ENCODE results near the gene TAF6L. TPM values are rescaled to one million over a fixed set of nuclear protein-coding genes. Genes with fewer than 3 reads are reported as not detected.

TAF6L gene
- total RNA-seq, 2 donors from 2014 or later, result 16.7 to 32.2 TPM

DNA sequence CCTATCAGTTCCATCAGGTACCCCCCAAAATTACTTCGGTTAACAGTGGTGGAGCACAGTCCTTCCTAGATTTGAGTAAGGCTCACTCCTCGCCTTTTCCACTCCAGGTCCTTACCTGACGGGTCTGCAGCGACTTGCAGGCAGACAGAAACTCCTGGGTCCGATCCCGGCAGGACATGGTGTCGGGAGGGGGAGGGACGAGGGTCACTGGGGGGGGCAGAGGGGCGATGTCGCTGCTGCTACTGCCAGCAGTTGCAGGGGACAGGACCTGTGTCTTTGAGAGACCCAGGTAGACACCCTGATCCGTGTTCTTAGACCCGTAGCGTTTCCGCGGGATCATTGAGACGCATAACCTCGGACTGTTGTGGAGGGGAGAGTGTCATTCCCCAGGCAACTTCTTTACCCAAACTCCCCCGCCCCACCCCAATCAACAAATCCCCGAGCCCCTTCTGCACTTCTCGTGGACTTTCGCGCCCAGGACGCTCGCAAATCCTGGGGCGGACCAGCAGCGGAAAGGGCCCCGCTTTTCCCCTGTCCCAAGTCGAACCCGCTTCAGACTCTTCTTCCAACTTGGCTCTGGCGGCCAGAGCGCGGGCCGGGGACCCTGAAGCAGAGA is 59.8 kb downstream of the TAF6L start:
- no peak for ATAC-seq

DNA sequence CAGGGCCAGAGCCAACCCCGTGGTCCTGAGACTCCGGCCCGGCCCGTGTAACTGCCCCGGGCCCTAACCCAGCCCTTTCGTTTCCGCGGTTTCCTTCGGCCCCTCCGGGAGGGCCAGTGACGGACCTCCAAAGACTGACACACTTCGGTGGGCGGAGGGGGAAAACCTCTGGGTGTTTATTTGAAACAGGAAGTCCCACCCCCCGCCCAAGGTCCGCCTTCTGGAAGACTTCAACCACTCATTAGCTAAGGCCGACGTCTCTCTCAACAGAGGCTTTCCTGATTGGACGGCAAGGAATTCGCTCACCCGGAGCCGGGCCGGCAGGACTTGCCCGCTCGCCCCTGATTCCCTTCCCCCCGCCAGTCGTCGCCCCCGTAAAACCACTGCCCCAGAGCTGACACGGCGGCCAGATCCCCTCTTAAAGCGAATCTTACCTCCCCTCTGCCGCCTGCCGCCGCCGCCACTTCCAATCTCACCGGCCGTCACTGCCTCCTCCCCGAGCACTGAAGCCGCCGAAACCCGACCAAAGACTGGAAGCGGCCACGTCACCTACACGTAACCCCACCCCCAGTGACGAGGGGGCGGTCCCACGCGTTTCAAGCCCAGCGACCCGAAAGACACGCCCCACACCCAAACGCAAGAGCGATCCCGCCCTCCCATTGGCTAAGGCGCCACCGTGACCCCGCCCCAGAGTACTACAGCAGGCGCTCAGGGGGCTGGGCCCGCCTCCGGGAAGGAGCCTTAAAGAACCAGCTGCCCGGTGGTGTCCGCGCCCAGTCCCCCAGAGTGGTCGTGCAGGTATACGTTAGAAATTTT is 60.5 kb downstream of the TAF6L start, which contains the start of gene STX5:
Gene STX5 (minus strand): TSS at position 532 of the 816 bp plus-strand sequence. CDS start 808 bp downstream, outside the sequence.
- peak; percentile 91 to 92 for ATAC-seq
- DNase-seq (ENCODE audit: low spot score in 2 of 2), result peak; percentile 99
- Mint-ChIP-seq H3K36me3 (peaks cover 4 to 11% of the 10 kb centered on the region in 2 donors), H3K9me3 (no peaks in the 10 kb centered on the region), H3K27ac (peak within 1 kb of the TSS; percentile 95 to 100)

More for the DNA sequence above, 59.8 kb downstream of the TAF6L start:
- DNase-seq (ENCODE audit: low spot score in 2 of 2), result no peak
- H3K9me3 Mint-ChIP-seq, result no peaks in the 10 kb centered on the region
- H3K27ac Mint-ChIP-seq, result peak overlapping the region; percentile 95 to 100
- H3K36me3 Mint-ChIP-seq, result peaks cover 4 to 11% of the 10 kb centered on the region in 2 donors

DNA sequence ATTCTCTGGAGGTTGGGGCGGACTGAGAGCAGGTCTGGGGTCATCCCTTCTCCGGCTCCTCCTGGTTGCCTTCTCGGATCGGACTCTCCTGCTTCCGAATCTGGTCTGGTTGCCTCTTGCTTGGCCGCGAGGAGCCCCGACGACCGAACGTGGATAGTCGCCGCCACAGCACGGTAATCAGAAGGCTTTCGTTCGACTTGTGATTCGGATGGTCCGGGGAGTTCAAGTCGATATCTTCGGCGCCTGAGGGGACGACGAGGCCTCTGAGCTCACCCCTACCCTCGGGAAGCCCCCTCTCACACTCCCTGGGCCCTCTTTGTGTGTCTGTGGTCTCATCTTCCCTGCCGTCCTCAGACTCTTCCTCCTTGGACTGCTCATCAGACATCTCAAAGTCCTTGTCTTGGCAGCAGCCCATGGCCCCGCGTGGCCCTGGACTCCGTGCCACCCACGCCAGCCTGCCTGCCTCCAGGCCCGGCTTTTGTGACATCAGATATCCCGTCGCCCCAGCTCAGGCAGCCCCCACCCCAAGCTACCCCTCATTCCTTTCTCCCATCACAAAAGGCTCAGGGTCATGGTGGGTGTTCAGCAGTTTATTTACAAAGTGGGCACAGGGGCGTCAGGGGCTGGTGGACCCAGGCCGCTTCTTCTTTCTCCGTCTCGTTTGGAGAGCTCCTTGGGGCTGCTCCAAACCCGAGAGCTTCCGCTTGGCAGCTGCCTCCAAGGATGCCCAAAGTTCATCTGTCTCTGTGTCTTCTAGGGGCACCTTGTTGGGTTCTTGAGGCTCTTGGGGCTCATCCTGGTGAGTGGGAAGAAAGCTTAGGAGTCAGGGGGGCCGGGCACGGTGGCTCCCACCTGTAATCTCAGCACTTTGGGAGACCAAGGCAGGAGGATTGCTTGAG is 61.4 kb downstream of the TAF6L start, which contains the start of gene TEX54:
Gene TEX54 (minus strand): TSS at position 506 of the 899 bp plus-strand sequence.
- DNase-seq (ENCODE audit: low spot score in 2 of 2), result peak in 1 of 2 donors; percentile 20
- Mint-ChIP-seq H3K9me3 (no peaks in the 10 kb centered on the region), H3K27ac (peak within 1 kb of the TSS; percentile 95 to 100), H3K36me3 (peaks cover 8 to 15% of the 10 kb centered on the region in 2 donors)
- peak; percentile 0 to 1 for ATAC-seq

DNA sequence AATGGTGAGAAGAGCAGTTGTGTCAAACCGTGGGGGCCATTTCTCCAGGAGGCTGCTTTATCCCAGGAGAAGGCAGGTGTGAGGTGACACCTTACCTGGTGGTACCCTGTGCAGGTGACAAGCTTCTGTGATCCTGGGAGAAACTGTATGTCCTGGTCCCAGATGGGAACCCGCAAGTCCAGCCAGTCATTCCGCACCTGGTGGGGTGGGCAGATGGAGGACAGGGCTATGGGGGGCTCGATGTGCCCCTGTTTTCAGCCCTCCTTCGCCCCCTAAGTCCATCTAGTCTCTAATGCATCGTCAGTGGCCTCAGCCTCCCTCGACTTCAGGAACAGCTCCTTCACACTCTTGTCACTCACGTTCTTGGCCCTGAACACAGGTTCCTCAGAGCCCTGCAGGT is 64.1 kb downstream of the TAF6L start:
- H3K36me3 Mint-ChIP-seq, result peaks cover 22 to 31% of the 10 kb centered on the region in 2 donors

More for the DNA sequence above, 64.1 kb downstream of the TAF6L start:
- DNase-seq (ENCODE audit: low spot score in 2 of 2), result no peak
- Mint-ChIP-seq H3K9me3 (no peaks in the 10 kb centered on the region), H3K27ac (no peak overlapping the region)
- ATAC-seq, result no peak

Other genes starting within 250 kb of the TAF6L start
- 10 to 100 TPM; 17.6 to 97.3 TPM for gene AHNAK, start 224.6 kb upstream of the TAF6L start, total RNA-seq
- gene EEF1G, start 197.5 kb upstream of the TAF6L start, total RNA-seq, result 1,000 to 10,000 TPM; 1,622 to 2,023 TPM
- gene TUT1, start 179.9 kb upstream of the TAF6L start, total RNA-seq, result 10 to 100 TPM; 31.8 to 34.9 TPM
- 100 to 1,000 TPM; 180 to 259 TPM for gene MTA2, start 169.5 kb upstream of the TAF6L start, total RNA-seq
- gene EML3, start 158.6 kb upstream of the TAF6L start, total RNA-seq, result 100 to 1,000 TPM; 104 to 141 TPM
- 1 to 10 TPM; 1.1 to 1.9 TPM for gene ROM1, start 158.1 kb upstream of the TAF6L start, total RNA-seq
- gene B3GAT3, start 149.4 kb upstream of the TAF6L start, total RNA-seq, result 10 to 100 TPM; 69.6 to 79.5 TPM
- 100 to 1,000 TPM; 187 to 241 TPM for gene GANAB, start 124.8 kb upstream of the TAF6L start, total RNA-seq
- 10 to 100 TPM; 11.8 to 32.5 TPM for gene INTS5, start 118.1 kb upstream of the TAF6L start, total RNA-seq
- 100 to 1,000 TPM in 1 of 2 donors, 10 to 100 TPM in 1; 62.0 to 103 TPM for gene C11orf98, start 106.2 kb upstream of the TAF6L start, total RNA-seq
- gene CSKMT, start 106.1 kb upstream of the TAF6L start, total RNA-seq, result 10 to 100 TPM; 20.7 to 34.4 TPM
- 1 to 10 TPM in 1 of 2 donors, under 1 TPM in 1; 0.87 to 4.7 TPM for gene UQCC3, start 99.7 kb upstream of the TAF6L start, total RNA-seq
- gene LBHD1, start 99.1 kb upstream of the TAF6L start, total RNA-seq, result 10 to 100 TPM; 16.6 to 24.3 TPM
- 100 to 1,000 TPM in 1 of 2 donors, 10 to 100 TPM in 1; 97.2 to 129 TPM for gene UBXN1, start 92.3 kb upstream of the TAF6L start, total RNA-seq
- under 1 TPM; 0.48 to 0.49 TPM for gene LRRN4CL, start 81.9 kb upstream of the TAF6L start, total RNA-seq
- 10 to 100 TPM; 28.8 to 42.6 TPM for gene BSCL2, start 64.0 kb upstream of the TAF6L start, total RNA-seq
- not detected for gene GNG3, start 63.7 kb upstream of the TAF6L start, total RNA-seq
- 10 to 100 TPM; 54.4 to 63.2 TPM for gene HNRNPUL2, start 43.9 kb upstream of the TAF6L start, total RNA-seq
- gene TTC9C, start 42.9 kb upstream of the TAF6L start, total RNA-seq, result 10 to 100 TPM; 55.6 to 68.9 TPM
- gene ZBTB3, start 17.2 kb upstream of the TAF6L start, total RNA-seq, result 10 to 100 TPM in 1 of 2 donors, 1 to 10 TPM in 1; 7.8 to 23.9 TPM
- gene POLR2G, start 9.8 kb upstream of the TAF6L start, total RNA-seq, result 100 to 1,000 TPM; 116 to 172 TPM
- 10 to 100 TPM; 19.5 to 20.9 TPM for gene TMEM179B, start 16.0 kb downstream of the TAF6L start, total RNA-seq
- gene TMEM223, start 20.6 kb downstream of the TAF6L start, total RNA-seq, result 10 to 100 TPM in 1 of 2 donors, 1 to 10 TPM in 1; 8.9 to 11.3 TPM
- 100 to 1,000 TPM; 104 to 132 TPM for gene NXF1, start 34.0 kb downstream of the TAF6L start, total RNA-seq
- 10 to 100 TPM; 23.0 to 61.3 TPM for gene STX5, start 60.7 kb downstream of the TAF6L start, total RNA-seq
- under 1 TPM in 1 of 2 donors, not detected in 1; 0.70 TPM for gene TEX54, start 61.4 kb downstream of the TAF6L start, total RNA-seq
- gene WDR74, start 68.2 kb downstream of the TAF6L start, total RNA-seq, result 100 to 1,000 TPM in 1 of 2 donors, 10 to 100 TPM in 1; 87.2 to 105 TPM
- 100 to 1,000 TPM; 295 to 308 TPM for gene SLC3A2, start 109.5 kb downstream of the TAF6L start, total RNA-seq
- not detected for gene CHRM1, start 150.0 kb downstream of the TAF6L start, total RNA-seq
- not detected for gene SLC22A6, start 213.6 kb downstream of the TAF6L start, total RNA-seq
- not detected for gene SLC22A8, start 244.4 kb downstream of the TAF6L start, total RNA-seq